ENCODE results near the gene AZIN2. TPM values are rescaled to one million over a fixed set of nuclear protein-coding genes. Genes with fewer than 3 reads are reported as not detected.

The AZIN2 gene
- total RNA-seq, result 10 to 100 TPM in 1 of 4 donors, 1 to 10 TPM in 3; 2.2 to 13.7 (median 3.5) TPM

DNA sequence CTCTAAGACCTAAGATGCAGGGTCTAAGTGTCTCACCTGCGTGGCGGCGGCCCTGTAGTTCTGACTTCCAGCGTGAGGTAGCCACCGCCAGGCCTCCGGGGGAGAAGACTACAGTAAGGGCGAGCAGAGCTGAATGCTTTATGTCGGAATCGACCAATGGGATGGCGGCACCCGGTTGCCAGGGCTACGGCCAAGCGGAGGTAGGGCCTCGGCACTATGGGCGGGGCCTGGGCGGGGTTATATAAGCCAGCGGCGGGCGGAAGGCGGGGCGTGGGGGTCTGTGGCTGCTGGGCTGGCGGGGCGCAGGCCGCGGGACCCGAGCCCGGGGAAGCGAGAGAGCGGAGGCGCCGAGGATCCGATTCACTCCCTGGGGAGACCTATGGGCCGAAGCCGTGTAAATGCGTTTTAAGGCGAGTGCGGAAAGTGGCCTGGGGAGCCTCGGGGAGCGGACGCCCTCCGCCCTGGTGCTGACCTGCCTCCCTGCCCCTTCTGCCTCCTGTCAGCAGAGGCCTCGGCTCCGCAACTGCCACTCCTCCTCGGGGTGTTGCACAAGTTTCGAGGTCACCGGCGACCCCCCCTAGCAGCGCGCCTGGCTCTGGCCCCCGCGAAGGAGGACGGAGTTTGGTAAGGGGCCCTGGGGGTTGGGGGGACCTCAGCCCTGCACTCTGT lies at the start of gene AZIN2:
AZIN2 (plus strand) TSS at position 269 of the 669 bp plus-strand sequence. CDS start 1,097 bp downstream, outside the sequence.
- intact Hi-C loops (cut with DNase I; ENCODE audit: low total_unique reads), result no loop called here
- peak within 1 kb of the TSS; percentile 49 for H3K4me3 ChIP-seq (ENCODE audit: low read depth, poor library complexity, severe bottlenecking)
- TF ChIP-seq, protein P1, sequence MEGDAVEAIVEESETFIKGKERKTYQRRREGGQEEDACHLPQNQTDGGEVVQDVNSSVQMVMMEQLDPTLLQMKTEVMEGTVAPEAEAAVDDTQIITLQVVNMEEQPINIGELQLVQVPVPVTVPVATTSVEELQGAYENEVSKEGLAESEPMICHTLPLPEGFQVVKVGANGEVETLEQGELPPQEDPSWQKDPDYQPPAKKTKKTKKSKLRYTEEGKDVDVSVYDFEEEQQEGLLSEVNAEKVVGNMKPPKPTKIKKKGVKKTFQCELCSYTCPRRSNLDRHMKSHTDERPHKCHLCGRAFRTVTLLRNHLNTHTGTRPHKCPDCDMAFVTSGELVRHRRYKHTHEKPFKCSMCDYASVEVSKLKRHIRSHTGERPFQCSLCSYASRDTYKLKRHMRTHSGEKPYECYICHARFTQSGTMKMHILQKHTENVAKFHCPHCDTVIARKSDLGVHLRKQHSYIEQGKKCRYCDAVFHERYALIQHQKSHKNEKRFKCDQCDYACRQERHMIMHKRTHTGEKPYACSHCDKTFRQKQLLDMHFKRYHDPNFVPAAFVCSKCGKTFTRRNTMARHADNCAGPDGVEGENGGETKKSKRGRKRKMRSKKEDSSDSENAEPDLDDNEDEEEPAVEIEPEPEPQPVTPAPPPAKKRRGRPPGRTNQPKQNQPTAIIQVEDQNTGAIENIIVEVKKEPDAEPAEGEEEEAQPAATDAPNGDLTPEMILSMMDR (IDR thresholded peaks at IDR 0.05), result no peak
- no peak for TF ChIP-seq POLR2A (IDR thresholded peaks at IDR 0.05)
- DNase-seq (ENCODE audit: low spot score in 2 of 2), result peak; percentile 97 to 99
- WGBS, 2 donors, result 1% methylated on average over 13 to 44 of the region's 52 CpGs

DNA sequence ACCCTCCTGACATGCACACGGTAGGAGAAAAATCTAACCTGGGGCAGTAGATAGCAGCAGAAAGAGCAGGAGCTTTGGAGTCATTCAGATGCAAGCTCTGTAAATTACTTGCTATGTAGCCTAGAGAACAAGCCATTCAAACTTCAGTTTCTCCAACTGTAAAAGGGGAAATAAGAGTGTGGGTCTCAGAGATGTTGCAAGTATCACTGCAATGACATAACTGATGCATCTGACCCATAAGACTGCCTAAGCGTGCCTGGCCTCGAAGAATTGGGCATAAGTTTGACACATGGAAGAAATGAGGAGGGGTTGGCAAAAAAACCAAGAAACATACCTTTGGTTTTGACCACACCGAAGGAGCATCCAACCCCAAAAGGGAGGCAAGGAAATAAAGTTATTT lies 49.4 kb upstream of the AZIN2 start:
- intact Hi-C loops (cut with DNase I; ENCODE audit: low total_unique reads), result no loop called here
- DNase-seq (ENCODE audit: low spot score in 2 of 2), result no peak
- 69 to 87% methylated on average over 4 of the region's 4 CpGs for WGBS, 2 donors

DNA sequence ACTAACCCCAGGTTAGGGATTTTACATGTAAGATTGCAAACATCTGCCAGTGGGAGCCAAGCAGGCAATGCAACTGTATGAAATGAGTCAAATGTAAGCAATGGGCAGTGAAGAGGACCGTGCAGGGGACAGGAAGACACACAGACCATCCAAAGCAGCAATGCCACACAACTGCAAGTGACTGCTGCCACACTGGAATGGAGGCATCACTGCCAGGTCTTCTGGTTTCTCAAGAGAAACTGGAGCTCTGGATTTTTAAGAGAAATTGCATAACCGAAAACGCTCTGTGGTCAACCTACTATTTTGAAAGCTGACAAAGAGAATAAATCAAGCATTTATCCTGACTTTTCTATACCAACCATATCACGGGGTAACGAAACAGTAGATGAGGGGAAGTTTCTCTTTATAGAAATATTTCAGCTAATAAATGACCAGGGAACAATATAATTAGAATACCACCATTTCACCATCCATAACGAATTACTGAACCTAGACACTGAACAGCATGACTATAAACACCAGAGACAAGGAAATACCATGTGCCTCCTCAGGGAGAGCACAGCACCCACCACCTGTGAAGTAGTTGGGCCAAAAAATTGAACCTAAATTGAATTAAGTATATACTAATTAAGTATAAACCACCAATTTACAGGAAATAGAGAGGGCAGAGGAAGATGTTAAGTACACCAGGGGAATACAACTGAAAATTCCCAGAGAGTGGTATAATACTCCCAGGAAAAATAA lies 48.7 kb upstream of the AZIN2 start:
- H3K4me3 ChIP-seq (ENCODE audit: low read depth, poor library complexity, severe bottlenecking), result no peak overlapping the region
- intact Hi-C loops (cut with DNase I; ENCODE audit: low total_unique reads), result no loop called here
- no peak for DNase-seq (ENCODE audit: low spot score in 2 of 2)
- WGBS, 2 donors, result 76% methylated on average over 6 of the region's 6 CpGs
- TF ChIP-seq POLR2A (IDR thresholded peaks at IDR 0.05), result no peak
- TF ChIP-seq, protein P1 (IDR thresholded peaks at IDR 0.05), result no peak

More for the DNA sequence above, 49.4 kb upstream of the AZIN2 start:
- no peak overlapping the region for H3K4me3 ChIP-seq (ENCODE audit: low read depth, poor library complexity, severe bottlenecking)
- TF ChIP-seq, protein P1 (IDR thresholded peaks at IDR 0.05), result no peak
- TF ChIP-seq POLR2A (IDR thresholded peaks at IDR 0.05), result no peak

DNA sequence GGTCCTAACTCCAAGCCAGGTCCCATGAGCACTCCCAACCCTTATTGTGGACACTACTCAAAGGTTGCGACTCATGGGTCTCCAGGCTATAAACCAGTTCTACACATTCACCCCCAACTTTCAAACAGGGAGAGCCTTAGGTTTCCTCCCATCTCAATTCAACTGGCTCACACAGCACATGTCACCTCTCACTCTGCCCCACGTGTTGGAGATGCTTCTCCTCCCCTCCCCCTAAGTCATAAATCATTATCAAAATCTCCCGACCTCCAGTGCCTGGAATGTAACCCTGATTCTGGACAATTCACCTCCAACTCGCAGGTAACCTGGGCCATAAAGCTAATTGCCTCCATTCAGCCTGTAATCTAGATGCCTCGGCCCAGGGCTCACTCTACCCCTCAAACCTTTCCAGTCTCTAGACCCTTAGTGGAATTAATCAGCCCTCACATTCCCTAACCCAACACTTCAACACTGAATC lies 44.9 kb upstream of the AZIN2 start:
- DNase-seq (ENCODE audit: low spot score in 2 of 2), result no peak
- WGBS, 2 donors, result 4 to 6% methylated on average over 5 of the region's 5 CpGs
- peak overlapping the region; percentile 96 for H3K4me3 ChIP-seq (ENCODE audit: low read depth, poor library complexity, severe bottlenecking)
- no peak for TF ChIP-seq POLR2A (IDR thresholded peaks at IDR 0.05)
- intact Hi-C loops (cut with DNase I; ENCODE audit: low total_unique reads), result no loop called here

DNA sequence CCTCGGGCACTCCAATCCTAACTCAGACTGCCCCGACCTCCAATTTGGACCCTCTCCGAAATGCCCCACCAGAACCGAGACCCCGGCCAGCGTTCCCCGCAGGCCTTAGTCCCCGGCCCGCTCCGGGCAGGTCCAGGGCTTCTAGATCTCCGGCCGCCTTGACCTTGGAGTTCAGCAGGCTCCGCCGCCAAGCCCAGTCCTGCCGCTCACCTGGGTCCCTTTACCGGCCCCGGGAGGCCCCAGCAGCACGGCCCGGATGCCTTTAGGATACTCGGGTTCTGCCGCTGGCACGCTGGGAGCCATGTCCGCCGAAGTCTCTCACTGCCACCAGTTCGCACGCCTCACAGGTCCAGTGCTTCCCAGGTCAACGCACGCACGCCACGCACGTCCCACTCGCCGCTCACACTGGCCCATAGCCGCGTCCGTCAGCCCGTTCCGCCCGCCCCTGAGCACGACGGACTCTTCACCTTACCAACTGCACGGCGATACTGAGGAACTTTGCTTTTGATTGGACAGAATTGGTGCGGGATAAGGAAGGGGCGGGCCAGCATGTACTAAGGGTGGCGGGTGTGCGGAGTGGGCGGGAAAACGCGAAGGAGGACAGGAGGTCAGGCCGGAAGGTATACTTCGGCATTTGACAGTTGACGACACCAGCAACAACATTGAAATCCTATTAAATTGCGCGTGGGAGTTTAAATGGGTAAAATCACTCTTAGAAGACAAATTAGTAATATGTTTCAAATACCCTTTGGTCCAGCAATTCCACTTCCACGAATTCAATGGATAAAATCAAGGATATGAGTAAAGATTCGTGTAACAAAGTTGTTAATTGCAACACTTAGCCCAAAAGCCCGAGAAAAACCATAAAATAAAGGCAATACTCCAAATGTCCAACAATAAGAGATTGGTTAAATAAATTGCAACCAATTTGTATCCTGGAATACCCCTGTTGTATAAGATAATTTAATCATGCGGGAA lies 44.1 kb upstream of the AZIN2 start, which contains the start of gene AK2:
AK2 (minus strand) TSS at position 358 of the 978 bp plus-strand sequence; CDS start at position 303, 55 bp downstream.
- WGBS, 2 donors, result 4 to 5% methylated on average over 45 to 58 of the region's 59 CpGs
- DNase-seq (ENCODE audit: low spot score in 2 of 2), result peak; percentile 96 to 99
- intact Hi-C loops (cut with DNase I; ENCODE audit: low total_unique reads), result no loop called here
- TF ChIP-seq POLR2A (IDR thresholded peaks at IDR 0.05), result no peak
- H3K4me3 ChIP-seq (ENCODE audit: low read depth, poor library complexity, severe bottlenecking), result peak within 1 kb of the TSS; percentile 96

DNA sequence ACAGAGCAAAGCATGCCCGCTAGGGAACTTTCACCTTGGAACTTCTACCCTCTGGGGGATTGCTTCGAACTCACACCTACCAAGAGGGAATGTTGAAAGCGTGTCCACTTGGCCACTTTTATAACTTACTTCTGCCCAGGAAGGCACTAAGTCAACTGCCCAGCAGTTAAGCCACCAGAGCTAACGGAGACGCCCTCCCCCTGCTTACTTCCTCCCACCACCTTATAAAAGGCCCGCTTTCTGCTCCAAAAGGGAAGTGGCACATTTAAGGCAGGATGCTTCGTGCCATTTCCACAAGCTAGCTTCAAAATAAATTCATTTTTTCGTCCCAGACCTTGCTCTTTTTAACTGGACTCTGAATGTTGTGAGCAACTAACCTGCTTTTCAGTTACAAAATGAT lies 41.1 kb upstream of the AZIN2 start:
- DNase-seq (ENCODE audit: low spot score in 2 of 2), result peak in 1 of 2 donors; percentile 33
- intact Hi-C loops (cut with DNase I; ENCODE audit: low total_unique reads), result no loop called here
- TF ChIP-seq POLR2A (IDR thresholded peaks at IDR 0.05), result no peak
- TF ChIP-seq, protein P1 (IDR thresholded peaks at IDR 0.05), result no peak
- WGBS, 2 donors, result 74 to 75% methylated on average over 8 of the region's 8 CpGs
- H3K4me3 ChIP-seq (ENCODE audit: low read depth, poor library complexity, severe bottlenecking), result no peak overlapping the region
